HL-60/S4 treated with retinoic acid at 250 ng/mL for 4 days and 3 days (cell line): Measurements from ENCODE around the gene FANK1.
"Not testable (repeated sequence)": the region's sequence is repeated elsewhere in the genome, so short reads cannot be mapped to it uniquely, and the experiment has no call there.

ENCODE experiments used
- in situ Hi-C: fragments of 300-500 bp; cut with MboI; formaldehyde crosslinking; loops from 2 replicates; pipeline ENCODE4 v1.7.0; 2022; ENCODE audit warnings: low sequenced_read_pairs

FANK1 gene

DNA sequence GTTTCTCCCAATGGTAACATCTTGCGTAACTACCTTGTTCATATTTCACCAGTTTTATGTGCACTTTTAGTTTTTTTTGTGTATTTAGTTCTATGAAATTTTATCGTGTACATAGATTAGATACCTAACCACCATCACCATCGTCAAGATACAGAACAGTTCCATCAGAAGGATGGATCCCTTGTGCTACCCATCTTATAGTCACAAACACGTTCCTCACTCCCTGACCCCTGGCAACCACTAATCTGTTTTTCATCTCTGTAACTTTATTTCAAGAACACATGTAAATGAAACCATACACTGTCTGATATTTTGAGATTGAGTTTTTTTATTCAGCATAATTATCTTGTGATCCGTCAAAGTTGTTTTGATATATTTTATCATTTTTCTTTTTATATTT is 29.9 kb downstream of the FANK1 start:
- in situ Hi-C loops: no loop called here

DNA sequence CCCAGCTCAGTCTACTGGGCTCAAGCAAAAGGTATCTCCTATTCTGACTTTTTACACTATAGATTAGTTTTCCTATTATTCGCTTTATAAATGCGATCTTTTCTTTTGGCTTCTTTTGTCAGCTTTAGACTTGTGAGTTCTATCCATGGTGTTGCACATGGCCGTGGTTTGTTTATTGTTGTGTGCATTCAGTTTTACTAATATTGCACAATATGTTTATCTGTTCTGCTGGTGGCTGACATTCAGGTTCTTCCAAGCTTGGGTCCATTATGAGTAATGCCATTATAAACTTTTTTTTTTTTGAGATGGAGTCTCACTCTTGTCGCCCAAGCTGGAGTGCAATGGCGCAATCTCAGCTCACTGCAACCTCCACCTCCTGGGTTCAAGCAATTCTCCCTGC is 30.9 kb downstream of the FANK1 start:
- in situ Hi-C loops: not testable (repeated sequence)

DNA sequence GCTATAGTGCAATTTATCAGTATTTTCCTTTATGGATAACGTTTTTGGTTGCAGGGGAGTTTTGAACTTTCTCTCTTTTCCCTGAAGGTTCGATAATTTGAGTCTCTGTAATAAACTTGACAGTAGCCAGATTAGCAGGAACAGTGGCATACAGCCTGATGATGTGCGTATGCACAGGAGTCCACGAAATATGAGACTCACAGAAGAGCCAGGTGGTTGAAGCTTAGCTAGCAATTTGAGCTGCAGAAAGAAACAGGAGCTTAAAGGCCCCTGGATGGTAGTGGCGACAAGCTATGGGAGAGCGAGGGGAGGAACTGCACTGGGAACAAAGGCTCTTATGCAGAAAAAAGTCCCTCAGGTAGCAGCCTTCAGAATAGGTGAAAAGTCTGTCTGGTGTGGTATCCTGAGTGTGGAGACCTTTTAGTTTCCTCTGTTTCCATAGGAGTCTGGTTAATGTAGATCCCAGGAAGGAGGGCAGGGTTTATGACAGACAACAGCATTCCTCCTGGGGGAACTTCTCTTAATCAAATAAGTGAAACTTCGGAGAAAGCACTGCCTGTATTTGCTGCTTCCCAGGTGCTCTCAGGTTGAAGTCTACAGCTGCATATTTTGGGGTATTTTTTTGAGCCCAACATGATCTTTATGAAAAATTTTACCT is 32.7 kb downstream of the FANK1 start:
- in situ Hi-C loops: no loop called here

DNA sequence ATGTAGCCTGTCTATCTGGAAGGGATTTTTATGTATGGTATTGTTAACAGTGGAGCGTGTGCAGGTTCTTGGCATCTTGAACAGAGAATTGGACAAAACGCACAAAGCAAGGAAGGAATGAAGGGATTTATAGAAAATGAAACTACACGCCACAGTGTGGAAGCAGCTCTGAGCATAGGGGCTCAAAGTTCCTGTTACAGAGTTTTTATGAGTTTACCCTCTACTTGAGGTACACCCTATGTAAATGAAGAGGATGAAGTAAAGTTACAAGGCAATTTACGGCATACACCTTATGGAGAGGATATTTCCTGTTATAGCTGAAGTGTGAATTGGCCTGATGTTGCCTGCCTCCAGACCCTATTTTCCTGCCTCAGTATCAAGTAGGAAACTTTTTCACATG is 33.3 kb downstream of the FANK1 start:
- in situ Hi-C loops: no loop called here

DNA sequence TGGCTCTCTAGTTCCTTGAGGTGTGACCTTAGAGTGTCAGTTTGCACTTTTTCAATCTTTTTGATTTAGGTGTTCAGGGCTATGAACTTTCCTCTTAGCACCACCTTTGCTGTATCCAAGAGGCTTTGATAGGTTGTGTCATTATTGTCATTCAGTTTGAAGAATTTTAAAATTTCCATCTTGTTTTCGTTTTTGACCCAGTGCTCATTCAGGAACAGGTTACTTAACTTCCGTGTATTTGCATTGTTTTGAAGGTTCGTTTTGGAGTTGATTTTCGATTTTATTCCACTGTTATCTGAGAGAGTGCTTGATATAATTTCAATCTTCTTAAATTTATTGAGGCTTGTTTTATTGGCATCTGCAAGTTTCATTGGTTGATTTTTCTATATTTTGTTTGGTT is 37.3 kb downstream of the FANK1 start:
- in situ Hi-C loops: no loop called here

DNA sequence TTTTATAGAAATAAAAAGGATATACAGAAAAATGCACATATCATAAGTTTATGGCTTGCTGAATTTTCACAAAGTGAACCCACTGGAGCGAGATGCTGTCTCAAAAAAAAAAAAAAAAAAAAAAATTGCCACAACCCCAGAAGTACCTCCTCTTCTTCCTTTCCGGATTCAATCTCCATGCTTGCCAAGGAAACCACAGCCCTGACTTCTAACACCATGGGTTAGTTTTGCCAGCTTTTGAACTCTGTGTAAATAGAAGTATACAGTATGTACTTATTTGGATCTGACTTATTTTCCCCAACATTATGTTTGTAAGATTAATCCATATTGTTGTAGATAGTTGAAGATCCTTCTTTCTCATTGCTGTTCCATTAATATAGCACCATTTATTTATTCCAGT is 40.0 kb downstream of the FANK1 start:
- in situ Hi-C loops: no loop called here

DNA sequence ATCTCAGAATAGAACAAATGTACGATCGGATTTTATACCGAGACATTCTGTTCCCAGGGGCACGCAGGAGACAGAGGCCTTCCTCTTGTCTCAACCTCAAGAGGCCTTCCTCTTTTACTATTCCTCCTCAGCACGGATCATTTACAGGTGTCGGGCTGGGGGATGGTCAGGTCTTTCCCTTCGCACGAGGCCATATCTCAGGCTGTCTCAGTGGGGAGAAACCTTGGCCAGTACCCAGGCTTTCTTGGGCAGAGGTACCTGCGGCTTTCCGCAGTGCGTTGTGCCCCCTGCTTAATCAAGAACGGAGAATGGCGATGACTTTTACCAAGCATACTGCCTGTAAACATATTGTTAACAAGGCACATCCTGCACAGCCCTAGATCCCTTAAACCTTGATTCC is 44.2 kb downstream of the FANK1 start:
- in situ Hi-C loops: no loop called here

DNA sequence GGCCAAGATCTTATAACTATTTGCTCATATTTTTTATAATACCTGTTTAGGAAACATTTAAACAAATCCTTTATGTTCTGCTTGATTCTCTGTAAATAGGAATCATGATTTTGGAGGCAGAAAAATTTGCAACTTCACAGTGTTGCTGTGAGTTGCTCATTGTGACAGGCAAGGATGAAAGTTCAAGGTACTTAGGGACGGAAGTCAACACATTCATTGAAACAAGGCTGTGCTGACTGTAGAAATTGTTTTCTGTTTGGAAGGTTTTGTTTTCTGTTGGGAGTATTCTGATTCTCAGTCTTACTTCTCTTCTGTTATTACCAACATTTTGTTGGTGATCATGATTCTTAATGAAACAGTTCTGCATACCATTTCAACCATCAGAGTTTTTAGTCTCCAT is 54.9 kb downstream of the FANK1 start:
- in situ Hi-C loops: no loop called here

DNA sequence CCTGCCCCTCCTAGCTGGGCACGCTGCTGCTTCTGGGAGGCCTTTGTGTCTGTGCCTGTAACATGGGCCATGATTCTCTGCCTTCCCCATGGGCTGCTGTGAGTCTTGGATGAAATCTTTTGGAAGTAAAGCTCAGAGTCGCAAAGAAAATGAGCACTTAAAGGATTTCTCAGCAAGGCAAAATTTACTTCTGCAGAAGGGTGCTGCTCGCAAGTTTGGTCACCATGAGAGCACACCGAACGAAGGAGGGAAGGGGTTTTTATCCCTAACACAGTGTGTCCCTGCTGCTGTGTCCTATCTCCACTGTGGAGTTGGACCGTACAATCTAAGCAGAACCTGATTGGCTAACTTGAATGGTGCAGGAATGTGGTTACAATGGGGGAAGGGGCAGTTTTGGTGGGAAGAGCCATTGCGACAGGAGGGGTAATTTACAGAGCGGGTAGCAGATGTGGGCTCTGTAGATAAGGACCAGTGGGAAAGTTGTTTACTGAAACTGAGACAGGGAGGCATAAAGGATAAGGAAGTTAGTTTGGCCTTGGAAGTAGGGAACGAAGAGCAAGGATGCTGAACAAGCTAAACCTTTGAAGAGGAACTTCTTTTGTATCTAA is 57.5 kb downstream of the FANK1 start:
- in situ Hi-C loops: no loop called here

DNA sequence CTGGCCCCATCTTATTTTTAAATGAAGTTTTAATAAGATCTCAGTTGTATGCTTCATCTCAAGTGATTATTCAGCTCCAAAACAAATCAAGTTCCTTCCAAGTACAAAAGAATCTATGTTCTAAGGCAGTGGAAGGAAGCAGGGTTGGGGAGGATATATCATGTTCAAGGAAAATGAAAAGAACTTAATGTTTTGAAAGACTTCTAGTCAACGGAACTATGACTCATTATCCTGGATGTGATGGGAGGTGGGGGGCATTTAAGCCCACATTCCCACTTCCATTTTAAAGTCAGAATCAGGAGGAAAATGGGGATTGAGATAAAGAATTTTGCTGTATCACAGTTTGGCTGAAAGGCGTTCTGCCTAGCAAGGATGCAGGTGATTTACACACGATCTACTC is 59.4 kb downstream of the FANK1 start:
- in situ Hi-C loops: no loop called here

DNA sequence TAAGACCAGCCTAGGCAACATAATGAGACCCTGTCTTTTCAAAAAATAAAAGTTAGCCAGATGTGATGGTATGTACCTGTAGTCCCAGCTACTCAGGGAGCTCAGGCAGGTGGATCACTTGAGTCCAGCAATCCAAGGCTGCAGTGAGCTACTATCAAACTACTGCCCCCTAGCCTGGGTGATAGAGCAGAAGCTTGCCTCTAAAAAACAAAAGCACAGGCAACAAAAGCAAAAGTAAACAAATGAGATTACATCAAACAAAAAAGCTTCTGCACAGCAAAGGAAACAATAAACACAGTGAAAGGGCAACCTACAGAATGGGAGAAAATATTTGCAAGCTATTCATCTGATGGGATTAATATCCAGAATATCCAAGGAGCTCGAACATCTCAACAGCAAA is 65.4 kb downstream of the FANK1 start:
- in situ Hi-C loops: no loop called here

DNA sequence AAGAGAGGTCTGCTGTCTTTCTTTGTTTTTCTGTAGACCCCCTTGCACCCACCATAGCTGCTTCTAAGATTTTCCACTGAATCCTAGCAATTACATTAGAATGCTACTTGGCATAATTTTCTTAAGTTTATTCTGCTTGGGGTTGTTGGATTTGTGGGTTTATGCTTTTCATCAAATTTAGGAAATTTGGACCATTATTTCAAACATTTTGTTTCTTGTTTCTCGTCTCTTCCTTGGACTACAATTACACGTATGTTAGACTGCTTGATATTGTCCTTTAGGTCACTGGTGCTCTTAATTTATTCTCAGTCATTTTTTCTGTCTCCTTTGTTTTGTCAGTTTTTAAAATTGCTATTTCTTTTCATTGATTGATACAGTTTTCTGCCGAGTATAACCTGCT is 65.8 kb downstream of the FANK1 start:
- in situ Hi-C loops: no loop called here

DNA sequence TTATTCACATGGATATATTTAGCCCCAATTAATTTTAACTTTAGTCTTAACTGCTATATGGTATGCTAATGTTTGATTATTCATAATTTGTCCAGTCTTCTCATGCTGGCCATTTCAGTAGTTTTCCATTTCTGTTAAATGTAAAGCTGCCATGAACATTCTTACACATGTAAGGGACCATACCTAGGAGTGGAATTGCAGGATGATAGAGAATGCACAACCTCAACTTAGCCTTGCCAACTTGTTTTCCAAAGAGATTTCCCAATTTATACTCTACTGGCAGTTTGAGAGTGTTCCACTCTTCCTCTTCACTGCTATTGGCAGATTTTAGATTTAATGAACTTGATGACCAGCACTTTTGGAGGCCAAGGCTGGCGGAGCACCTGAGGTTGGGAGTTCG is 68.2 kb downstream of the FANK1 start:
- in situ Hi-C loops: no loop called here

DNA sequence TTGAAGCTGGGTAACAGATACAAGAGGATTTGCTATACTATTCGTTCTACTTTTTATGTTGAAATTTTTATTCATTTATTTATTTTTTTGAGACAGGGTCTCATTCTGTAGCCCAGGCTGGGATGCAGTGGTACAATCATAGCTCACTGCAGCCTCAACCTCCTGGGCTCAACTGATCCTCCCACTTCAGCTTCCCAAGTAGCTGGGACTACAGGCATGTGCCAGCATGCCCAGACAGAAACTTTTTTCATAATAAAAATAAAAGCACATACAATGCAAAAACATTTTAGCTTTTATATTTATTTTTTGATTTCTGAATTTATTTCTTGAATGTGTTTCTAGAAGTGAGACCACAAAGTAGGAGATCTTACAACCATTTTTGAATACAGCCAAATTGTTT is 71.2 kb downstream of the FANK1 start:
- in situ Hi-C loops: no loop called here

DNA sequence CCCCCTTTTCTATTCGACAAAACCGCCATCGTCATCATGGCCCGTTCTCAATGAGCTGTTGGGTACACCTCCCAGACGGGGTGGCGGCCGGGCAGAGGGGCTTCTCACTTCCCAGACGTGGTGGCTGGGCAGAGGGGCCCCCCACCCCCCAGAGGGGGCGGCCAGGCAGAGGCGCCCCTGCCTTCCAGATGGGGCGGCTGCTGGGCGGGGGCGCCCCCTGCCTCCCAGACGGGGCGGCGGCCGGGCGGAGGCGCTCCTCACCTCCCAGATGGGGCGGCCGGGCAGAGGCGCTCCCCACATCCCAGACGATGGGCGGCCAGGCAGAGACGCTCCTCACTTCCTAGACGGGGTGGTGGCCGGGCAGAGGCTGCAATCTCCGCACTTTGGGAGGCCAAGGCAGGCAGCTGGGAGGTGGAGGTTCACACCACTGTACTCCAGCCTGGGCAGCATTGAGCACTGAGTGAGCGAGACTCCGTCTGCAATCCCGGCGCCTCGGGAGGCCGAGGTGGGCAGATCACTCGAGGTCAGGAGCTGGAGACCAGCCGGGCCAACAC is 73.8 kb downstream of the FANK1 start:
- in situ Hi-C loops: not testable (repeated sequence)

DNA sequence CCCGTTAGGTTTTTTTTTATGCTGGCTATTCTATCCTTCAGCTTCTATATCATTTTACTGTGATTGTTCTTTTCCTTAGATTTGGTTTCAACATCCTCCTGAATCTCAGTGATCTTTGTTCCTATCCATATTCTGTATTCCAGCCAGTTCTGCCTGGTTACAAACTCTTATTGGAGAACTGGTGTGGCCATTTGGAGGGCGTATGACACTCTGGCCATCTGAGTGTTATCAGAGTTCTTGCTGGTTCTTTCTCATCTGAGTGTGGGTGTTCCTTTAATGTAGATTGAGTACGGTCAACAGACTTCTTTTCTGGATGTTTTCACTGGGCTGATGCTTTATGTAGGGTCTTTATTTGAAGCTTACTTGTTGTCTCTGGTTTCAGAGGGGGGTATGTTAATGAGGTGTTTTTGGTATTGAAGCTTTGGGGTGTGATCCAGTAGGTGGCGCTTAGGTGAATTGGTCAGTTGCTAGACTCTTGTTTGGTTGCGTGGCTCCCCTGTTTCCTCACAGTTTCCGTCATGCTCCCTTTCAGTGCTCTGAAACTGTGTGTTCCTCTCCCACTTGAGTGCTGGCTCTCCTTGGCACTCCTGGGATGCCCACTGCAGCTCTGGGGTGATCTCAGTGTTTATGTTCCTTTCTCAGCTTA is 80.7 kb downstream of the FANK1 start:
- in situ Hi-C loops: loop anchor here (25.0 kb wide), 2 partner anchors 535 to 785 kb away; no protein-coding TSS in a partner anchor

DNA sequence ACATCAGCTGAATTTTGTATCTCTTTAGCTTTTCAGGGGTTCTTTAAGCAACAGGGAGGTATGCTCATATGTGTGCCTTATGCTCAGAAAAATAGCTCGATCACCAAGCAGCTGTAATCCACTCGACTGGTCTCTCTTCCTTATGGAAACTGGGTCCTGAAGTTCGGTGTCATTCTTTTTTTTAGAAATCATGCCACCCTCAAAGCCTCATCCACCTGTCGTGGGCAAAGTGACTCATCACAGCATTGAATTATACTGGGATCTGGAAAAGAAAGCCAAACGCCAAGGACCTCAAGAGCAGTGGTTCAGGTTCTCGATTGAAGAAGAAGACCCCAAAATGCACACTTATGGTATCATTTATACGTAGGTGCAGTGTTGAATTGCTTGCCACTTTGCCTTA is 83.6 kb downstream of the FANK1 start:
- in situ Hi-C loops: loop anchor here (25.0 kb wide), 2 partner anchors 532 to 782 kb away; no protein-coding TSS in a partner anchor

DNA sequence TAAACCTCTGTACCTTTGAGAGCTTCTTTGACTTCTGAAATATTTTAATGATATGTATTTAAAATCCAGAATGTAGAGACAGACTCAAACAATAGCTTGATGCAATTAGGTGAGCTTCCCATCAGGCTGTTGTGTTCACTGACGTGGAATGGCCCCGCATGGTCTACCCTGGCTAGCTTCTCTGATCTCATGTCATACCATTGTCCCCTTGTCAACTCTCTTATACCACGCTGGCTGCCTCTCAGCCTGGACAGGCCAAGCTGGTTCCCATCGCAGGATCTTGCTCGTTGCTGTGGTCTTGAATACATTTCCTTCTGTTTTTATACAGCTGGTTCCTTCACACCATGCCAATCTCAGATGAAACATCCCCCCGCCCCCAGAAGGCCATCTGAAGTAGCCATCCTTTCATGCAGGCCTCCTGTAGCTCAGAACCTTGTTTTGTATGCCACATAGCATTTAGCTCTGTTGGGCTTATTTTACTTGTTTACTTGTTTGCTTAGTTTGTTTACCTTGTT is 84.2 kb downstream of the FANK1 start:
- in situ Hi-C loops: loop anchor here (25.0 kb wide), 2 partner anchors 532 to 782 kb away; no protein-coding TSS in a partner anchor

DNA sequence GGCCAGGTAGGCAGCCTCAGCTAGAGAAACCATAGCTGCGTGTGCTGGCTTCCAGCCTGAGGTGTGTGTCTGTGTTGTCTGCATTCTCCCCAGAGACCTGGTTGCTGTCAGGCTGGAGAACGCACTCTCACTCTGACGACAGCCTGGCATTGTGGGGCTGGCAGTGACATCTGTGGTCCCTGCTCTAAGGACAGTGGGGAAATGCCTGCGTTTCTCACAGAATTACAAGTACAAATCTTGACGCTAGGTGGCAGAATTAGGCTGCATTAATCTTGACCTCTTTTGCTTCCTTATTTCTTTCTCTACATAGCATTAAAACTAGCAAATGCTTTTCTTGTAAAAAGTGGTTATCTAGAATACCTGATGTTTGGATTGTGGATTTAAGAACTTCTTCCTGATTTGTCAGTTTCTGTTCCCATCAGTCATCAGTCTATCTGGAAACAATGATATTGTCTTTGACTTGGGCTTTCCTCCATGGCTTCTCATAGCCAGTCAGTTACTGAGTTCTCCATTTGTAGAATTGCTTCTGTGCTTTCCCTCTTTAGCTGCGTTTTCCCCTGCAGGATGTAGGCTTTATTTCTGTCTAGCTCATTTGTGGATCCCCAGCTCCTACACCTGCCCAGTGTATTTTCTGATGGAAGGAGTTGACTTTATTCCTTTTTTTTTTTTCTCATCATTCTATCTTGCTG is 86.0 kb downstream of the FANK1 start:
- in situ Hi-C loops: loop anchor here (25.0 kb wide), 2 partner anchors 530 to 780 kb away; no protein-coding TSS in a partner anchor

DNA sequence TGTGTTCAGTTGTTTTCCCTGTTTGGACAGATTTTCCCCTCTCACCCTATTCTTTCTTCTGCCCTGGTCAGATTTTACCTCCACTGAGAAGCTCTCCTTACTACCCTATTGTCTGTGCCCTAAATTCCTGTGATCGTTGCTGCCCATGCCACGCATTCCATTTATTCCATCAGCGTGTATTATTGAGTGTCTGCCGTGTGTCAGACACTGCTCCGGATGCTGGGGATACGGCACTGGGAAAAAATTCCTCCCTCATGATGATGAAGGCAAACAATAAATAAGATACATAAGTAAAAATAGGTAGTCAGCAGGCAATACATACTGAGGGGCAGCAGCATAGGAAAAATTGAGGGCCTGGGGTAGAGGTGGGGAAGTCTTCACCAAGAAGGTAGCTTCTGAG is 86.8 kb downstream of the FANK1 start:
- in situ Hi-C loops: loop anchor here (25.0 kb wide), 2 partner anchors 529 to 779 kb away; no protein-coding TSS in a partner anchor

DNA sequence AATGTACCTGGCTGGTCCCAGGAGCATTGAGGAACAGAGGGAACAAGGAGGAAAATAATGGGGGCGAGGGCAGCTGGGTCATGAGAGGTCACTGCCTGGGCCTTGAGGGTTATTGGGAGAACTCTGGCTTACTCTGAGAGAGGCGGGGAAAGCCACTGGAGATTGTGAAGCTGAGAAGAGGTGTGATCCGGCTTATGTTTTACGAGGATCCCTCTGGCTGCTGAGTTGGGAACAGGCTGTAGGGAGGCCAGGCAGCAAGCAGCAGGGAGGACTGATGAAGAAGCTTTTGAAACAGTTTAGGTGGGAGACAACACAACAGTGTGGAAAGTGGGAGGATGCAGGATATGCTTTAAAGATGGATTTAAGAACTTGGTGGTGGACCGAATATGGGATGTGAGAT is 87.3 kb downstream of the FANK1 start:
- in situ Hi-C loops: loop anchor here (25.0 kb wide), 2 partner anchors 529 to 779 kb away; no protein-coding TSS in a partner anchor
